ENCODE data around the gene CSNK1A1. TPM values are rescaled to one million over a fixed set of nuclear protein-coding genes. Genes with fewer than 3 reads are reported as not detected.

CSNK1A1 gene
- polyA plus RNA-seq, 3 donors = 75.7 to 131 (median 103) TPM

DNA sequence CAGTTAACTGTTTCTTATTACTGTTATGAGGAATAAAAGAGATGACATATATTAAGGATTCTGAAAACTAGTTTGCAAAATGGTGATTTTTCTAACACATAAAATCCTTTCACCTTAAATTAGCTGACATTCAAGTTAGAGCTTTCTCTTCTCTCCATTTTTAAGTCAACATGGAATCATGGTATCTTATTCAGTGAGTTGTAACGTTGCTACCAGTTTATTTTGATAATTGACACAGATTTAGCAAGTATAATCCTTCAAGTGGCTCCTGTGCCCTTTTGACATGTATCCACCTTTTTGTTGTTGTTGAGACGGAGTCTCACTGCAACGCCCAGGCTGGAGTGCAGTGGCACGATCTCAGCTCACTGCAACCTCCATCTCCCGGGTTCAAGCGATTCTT is 58.5 kb downstream of the CSNK1A1 start:
- H3K9me3 Mint-ChIP-seq = peaks cover 0 to 2% (median 0%) of the 10 kb centered on the region in 7 donors

DNA sequence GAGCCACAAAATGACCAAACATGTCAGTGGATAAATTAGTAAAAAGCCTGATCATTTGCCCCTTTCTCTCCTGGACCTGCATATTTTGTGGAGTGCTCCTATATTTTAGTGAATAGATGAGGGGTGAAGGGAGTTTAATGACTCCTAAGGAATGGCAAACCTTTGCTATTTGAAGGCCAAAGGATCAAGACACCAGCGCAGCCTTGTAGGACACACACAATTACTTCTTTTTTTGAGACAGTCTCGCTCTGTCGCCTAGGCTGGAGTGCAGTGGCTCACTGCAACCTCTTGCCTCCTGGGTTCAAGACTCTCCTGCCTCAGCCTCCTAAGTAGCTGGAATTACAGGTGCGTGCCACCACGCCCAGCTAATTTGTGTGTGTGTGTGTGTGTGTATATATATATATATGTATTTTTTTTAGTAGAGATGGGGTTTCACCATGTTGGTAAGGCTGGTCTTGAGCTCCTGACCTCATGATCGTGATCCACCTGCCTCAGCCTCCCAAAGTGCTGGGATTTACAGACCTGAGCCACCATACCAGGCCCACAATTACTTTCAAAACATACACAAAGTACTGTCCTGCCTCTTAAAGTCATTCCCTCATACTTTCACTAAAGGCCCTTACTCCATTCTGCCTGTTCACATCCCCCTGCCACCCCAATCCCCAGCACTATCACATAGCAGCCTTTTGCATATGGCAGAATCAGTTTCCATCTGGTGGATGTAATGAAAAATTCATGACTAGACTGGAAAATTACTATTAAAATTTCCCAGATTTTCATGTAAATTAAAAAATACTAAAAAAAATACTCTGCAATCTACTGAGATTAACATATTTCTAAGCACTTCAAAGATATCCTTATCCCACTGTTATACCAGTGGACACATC is 60.4 kb downstream of the CSNK1A1 start:
- Mint-ChIP-seq H3K9me3 (peaks cover 0 to 2% (median 0%) of the 10 kb centered on the region in 7 donors), H3K27ac (peak overlapping the region in 1 of 7 donors; percentile 40), H3K4me1 (peaks cover 9% of the 10 kb centered on the region), H3K4me3 (no peak overlapping the region), H3K27me3 (ENCODE audit: low read depth in 3 of 3) (peaks cover 2 to 10% (median 5%) of the 10 kb centered on the region in 3 donors), H3K36me3 (peaks cover 24 to 30% of the 10 kb centered on the region in 2 donors)
- H2AFZ ChIP-seq (ENCODE audit: insufficient read depth, low read depth, low read length, poor library complexity, severe bottlenecking) = no peak overlapping the region
- no peak overlapping the region for H3K27ac ChIP-seq (ENCODE audit: low read depth in 1 of 2, low read length in 2 of 2)
- H3K27me3 ChIP-seq (ENCODE audit: control insufficient read depth in 2 of 2, insufficient read depth in 2 of 2, low read length in 2 of 2) = no peaks in the 10 kb centered on the region
- no peak for DNase-seq
- H3K79me2 ChIP-seq (ENCODE audit: insufficient read depth, low read length) = no peaks in the 10 kb centered on the region
- H3K4me1 ChIP-seq (ENCODE audit: control insufficient read depth in 1 of 2, insufficient read depth in 2 of 2, low read length in 2 of 2) = peaks cover 0 to 7% of the 10 kb centered on the region in 2 donors
- no peak overlapping the region for H3K4me3 ChIP-seq (replicated peaks in 1 of 3; ENCODE audit: low read depth in 2 of 3, low read length in 3 of 3)
- H3K9ac ChIP-seq (ENCODE audit: insufficient read depth, low read length, poor library complexity, severe bottlenecking) = no peak overlapping the region
- H3K36me3 ChIP-seq (replicated peaks in 1 of 2; ENCODE audit: control insufficient read depth in 1 of 2, insufficient read depth in 2 of 2, low read length in 2 of 2) = peaks cover 23 to 27% of the 10 kb centered on the region in 2 donors
- TF ChIP-seq, protein P1, sequence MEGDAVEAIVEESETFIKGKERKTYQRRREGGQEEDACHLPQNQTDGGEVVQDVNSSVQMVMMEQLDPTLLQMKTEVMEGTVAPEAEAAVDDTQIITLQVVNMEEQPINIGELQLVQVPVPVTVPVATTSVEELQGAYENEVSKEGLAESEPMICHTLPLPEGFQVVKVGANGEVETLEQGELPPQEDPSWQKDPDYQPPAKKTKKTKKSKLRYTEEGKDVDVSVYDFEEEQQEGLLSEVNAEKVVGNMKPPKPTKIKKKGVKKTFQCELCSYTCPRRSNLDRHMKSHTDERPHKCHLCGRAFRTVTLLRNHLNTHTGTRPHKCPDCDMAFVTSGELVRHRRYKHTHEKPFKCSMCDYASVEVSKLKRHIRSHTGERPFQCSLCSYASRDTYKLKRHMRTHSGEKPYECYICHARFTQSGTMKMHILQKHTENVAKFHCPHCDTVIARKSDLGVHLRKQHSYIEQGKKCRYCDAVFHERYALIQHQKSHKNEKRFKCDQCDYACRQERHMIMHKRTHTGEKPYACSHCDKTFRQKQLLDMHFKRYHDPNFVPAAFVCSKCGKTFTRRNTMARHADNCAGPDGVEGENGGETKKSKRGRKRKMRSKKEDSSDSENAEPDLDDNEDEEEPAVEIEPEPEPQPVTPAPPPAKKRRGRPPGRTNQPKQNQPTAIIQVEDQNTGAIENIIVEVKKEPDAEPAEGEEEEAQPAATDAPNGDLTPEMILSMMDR (IDR thresholded peaks at IDR 0.05) = no peak
- H3K9me3 ChIP-seq (replicated peaks in 1 of 2; ENCODE audit: control insufficient read depth in 1 of 2, insufficient read depth in 1 of 2, low read length in 2 of 2) = no peaks in the 10 kb centered on the region
- no peak overlapping the region for H3K4me2 ChIP-seq (replicated peaks; ENCODE audit: extremely low read depth, low read length, poor library complexity, severe bottlenecking)
- H4K20me1 ChIP-seq (ENCODE audit: insufficient read depth, low read length) = peaks cover 10% of the 10 kb centered on the region
- 86% methylated on average over 3 of the region's 6 CpGs for WGBS (ENCODE audit: insufficient coverage)
- intact Hi-C loops (cut with micrococcal nuclease) = no loop called here

More for the DNA sequence above, 58.5 kb downstream of the CSNK1A1 start:
- Mint-ChIP-seq H3K27me3 (ENCODE audit: low read depth in 3 of 3) (peaks cover 0 to 5% (median 3%) of the 10 kb centered on the region in 3 donors), H3K36me3 (peaks cover 39 to 49% of the 10 kb centered on the region in 2 donors), H3K27ac (no peak overlapping the region), H3K4me1 (peaks cover 9% of the 10 kb centered on the region), H3K4me3 (no peak overlapping the region)
- Histone ChIP-seq H3K36me3 (replicated peaks in 1 of 2; ENCODE audit: control insufficient read depth in 1 of 2, insufficient read depth in 2 of 2, low read length in 2 of 2) (peaks cover 38 to 47% of the 10 kb centered on the region in 2 donors), H3K4me1 (ENCODE audit: control insufficient read depth in 1 of 2, insufficient read depth in 2 of 2, low read length in 2 of 2) (peaks cover 0 to 7% of the 10 kb centered on the region in 2 donors), H4K20me1 (ENCODE audit: insufficient read depth, low read length) (peaks cover 18% of the 10 kb centered on the region), H3K79me2 (ENCODE audit: insufficient read depth, low read length) (no peaks in the 10 kb centered on the region), H3K27me3 (ENCODE audit: control insufficient read depth in 2 of 2, insufficient read depth in 2 of 2, low read length in 2 of 2) (no peaks in the 10 kb centered on the region), H3K4me2 (replicated peaks; ENCODE audit: extremely low read depth, low read length, poor library complexity, severe bottlenecking) (no peak overlapping the region), H3K9ac (ENCODE audit: insufficient read depth, low read length, poor library complexity, severe bottlenecking) (no peak overlapping the region), H3K4me3 (replicated peaks in 1 of 3; ENCODE audit: low read depth in 2 of 3, low read length in 3 of 3) (no peak overlapping the region), H3K9me3 (replicated peaks in 1 of 2; ENCODE audit: control insufficient read depth in 1 of 2, insufficient read depth in 1 of 2, low read length in 2 of 2) (no peaks in the 10 kb centered on the region), H2AFZ (ENCODE audit: insufficient read depth, low read depth, low read length, poor library complexity, severe bottlenecking) (no peak overlapping the region), H3K27ac (ENCODE audit: low read depth in 1 of 2, low read length in 2 of 2) (no peak overlapping the region)
- no peak for DNase-seq
- 96% methylated on average over 5 of the region's 6 CpGs for WGBS (ENCODE audit: insufficient coverage)
- intact Hi-C loops (cut with micrococcal nuclease) = no loop called here
- TF ChIP-seq, protein P1 (IDR thresholded peaks at IDR 0.05) = no peak
